ENCODE measurements around the gene OLFM2.

GRCh38 chr19:9858766-9859165, 77.5 kb downstream of the OLFM2 start:
- TF ChIP-seq, protein P1, sequence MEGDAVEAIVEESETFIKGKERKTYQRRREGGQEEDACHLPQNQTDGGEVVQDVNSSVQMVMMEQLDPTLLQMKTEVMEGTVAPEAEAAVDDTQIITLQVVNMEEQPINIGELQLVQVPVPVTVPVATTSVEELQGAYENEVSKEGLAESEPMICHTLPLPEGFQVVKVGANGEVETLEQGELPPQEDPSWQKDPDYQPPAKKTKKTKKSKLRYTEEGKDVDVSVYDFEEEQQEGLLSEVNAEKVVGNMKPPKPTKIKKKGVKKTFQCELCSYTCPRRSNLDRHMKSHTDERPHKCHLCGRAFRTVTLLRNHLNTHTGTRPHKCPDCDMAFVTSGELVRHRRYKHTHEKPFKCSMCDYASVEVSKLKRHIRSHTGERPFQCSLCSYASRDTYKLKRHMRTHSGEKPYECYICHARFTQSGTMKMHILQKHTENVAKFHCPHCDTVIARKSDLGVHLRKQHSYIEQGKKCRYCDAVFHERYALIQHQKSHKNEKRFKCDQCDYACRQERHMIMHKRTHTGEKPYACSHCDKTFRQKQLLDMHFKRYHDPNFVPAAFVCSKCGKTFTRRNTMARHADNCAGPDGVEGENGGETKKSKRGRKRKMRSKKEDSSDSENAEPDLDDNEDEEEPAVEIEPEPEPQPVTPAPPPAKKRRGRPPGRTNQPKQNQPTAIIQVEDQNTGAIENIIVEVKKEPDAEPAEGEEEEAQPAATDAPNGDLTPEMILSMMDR (IDR thresholded peaks at IDR 0.05 in 4 of 5, conservative IDR thresholded peaks at IDR 0.05 in 1 of 5): no peak
- no peak for TF ChIP-seq POLR2A (IDR thresholded peaks at IDR 0.05)
